Esophagus muscularis mucosa (tissue), 4 donors: ENCODE data around the gene TRIM63.

Source experiments
- EP300 ChIP-seq: sonication (generic); formaldehyde crosslinking; IDR thresholded peaks from one replicate; pipeline ENCODE4 v1.6.1; 2017; ENCODE audit warnings: antibody characterized with exemption
- POLR2A ChIP-seq: fragments of 450-650 bp; IDR thresholded peaks from one replicate; pipeline ENCODE4 v1.6.1; 2017; ENCODE audit warnings: antibody characterized with exemption, moderate library complexity, mild to moderate bottlenecking, low read depth
- TF ChIP-seq, protein P1 (sequence below), 3 experiments: fragments of 200-600 bp in 2 of 3; fragments of 450-650 bp in 1 of 3; sonication (generic) in 2 of 3; IDR thresholded peaks; one replicate each; pipeline ENCODE4 v1.5.1; 2017 to 2019; ENCODE audit warnings: antibody characterized with exemption in 3 of 3, mild to moderate bottlenecking in 2 of 3, moderate library complexity in 1 of 3

DNA sequence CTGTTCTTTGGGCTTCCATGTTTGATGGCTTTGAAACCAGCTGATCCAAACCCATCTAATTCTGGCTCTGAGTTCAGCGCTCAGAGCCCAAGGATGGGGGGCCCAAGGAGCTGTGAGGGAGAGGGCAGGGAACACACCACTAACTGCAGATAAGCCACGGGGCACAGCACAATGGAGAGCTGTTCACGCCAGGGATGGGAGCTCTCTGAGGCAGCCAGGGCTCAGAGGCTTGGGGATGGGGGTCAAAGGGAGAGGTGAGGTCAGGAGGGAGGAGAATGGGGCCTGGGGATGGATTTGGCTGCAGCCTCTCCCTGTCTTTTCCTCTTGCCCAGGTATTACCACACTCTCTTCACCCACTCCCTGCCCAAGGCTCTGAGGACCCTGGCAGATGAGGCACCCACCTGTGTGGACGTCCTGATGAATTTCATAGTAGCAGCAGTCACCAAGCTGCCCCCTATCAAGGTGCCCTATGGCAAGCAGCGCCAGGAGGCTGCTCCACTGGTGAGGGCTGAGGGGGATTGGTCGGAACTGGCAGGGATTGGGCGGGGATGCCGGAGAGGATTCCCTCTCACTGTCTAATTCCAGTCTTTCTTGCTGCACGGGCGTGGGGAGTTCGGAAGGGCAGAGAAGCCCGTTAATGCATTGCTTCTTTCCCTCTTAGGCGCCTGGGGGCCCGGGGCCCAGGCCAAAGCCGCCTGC lies 32.8 kb downstream of the TRIM63 start:
- TF ChIP-seq POLR2A = no peak
- TF ChIP-seq, protein P1, sequence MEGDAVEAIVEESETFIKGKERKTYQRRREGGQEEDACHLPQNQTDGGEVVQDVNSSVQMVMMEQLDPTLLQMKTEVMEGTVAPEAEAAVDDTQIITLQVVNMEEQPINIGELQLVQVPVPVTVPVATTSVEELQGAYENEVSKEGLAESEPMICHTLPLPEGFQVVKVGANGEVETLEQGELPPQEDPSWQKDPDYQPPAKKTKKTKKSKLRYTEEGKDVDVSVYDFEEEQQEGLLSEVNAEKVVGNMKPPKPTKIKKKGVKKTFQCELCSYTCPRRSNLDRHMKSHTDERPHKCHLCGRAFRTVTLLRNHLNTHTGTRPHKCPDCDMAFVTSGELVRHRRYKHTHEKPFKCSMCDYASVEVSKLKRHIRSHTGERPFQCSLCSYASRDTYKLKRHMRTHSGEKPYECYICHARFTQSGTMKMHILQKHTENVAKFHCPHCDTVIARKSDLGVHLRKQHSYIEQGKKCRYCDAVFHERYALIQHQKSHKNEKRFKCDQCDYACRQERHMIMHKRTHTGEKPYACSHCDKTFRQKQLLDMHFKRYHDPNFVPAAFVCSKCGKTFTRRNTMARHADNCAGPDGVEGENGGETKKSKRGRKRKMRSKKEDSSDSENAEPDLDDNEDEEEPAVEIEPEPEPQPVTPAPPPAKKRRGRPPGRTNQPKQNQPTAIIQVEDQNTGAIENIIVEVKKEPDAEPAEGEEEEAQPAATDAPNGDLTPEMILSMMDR (IDR thresholded peaks at IDR 0.05) = no peak
- no peak for TF ChIP-seq EP300
